ENCODE data around the gene DACH1.

The DACH1 gene

DNA sequence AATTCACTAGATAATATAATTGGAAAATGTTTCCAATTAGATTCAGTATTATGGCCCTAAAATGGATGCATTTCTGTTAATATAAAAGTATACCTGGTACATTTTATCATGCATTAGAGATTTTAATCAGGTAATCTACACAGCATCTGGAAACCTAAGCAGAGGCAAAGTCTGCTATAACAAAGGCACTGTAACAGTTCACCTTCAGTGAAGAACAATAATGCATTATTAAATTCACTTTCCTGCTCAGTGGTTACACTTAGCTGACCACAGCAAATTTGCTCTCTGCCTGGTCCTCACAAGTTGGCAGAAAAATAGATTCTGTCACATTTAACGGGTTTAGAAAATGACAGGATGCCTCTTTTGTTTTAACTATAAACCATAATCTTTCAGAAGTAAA, 326.9 kb downstream of the DACH1 start:
- DNase-seq: no peak

DNA sequence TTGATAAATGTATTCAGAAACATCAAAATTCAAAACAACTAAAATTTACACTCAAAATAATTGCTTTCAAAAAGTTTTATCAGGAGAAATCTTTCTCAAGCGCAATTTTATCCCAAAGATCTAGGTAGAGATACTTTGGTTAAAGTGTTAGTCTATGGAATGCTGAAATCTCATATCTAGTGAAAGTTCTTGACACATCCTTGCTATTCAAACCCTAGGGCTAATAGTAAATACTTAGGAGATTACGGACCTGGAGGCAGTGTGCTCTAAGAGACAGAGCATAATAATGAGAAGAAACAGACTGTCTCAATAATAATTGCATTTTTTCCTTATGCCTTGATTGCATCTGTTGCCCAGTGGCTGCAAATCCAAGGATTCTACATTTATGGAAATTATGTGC, 330.8 kb downstream of the DACH1 start:
- no peak for DNase-seq

- DNase-seq: peak; percentile 51
Measured at GRCh38 chr13:71524613-71525304, 342.2 kb downstream of the DACH1 start.

- no peak for DNase-seq
Measured at GRCh38 chr13:71524245-71524612, 342.8 kb downstream of the DACH1 start.

DNA sequence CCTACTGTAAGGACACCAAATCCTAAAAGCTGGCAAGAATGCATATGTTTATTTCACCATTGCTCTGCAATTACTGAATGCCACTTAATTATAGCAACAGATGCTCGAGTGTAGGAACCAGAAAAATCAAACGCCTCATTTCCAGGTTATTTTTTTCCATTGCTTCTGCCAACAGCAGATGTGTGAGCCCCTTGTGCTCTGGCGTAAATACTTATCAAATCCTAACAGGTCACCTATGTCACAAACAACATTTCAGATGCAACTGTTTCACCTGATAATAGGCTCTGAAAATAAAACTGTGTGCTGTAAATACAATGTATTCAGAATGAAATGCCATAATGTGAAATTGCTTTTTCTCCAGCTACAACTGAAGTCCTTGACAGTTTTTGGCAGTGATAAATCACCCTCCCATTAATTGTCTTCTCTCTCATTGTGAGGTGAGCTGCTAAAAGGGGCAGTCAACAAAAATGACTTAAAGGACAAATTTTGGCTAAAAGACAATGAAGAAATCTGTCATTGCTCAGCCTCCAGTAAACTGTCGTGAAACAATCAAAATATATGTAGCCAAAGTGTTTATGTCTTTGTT, 344.0 kb downstream of the DACH1 start:
- DNase-seq: peak; percentile 39

DNA sequence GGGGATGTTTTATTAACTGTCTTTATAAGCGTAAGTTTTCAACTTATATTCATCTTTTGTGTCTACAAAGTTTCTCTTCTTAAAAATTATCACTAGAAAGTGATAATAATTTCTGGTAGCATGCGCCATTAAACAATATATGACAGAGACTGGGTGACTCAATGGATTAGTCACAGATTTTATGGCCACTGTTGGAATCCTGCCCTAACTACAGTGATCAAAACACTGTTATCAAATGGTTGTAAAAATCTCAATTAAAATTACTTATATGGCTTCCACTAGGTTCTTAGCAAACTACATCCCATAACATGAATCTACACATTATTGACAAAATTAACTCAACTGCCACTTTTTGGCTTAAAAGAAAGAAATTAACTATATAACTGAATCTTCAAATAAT, 350.0 kb downstream of the DACH1 start:
- no peak for DNase-seq

GRCh38 chr13:71516521-71516920, 350.5 kb downstream of the DACH1 start:
- DNase-seq: no peak

DNA sequence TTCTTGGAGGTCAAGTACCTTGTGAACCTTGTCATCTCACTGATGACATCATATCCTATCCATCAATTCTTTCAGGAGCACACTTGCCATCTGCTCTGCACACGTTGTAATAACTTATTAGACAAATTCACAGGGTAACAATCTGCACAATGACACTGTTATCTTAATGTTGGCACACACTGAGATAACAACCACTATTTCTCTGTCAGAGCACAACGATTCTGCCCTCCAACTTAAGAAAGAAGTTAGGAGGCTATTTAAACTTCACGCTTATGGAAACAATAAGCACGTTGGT, 351.3 kb downstream of the DACH1 start:
- no peak for DNase-seq

DNA sequence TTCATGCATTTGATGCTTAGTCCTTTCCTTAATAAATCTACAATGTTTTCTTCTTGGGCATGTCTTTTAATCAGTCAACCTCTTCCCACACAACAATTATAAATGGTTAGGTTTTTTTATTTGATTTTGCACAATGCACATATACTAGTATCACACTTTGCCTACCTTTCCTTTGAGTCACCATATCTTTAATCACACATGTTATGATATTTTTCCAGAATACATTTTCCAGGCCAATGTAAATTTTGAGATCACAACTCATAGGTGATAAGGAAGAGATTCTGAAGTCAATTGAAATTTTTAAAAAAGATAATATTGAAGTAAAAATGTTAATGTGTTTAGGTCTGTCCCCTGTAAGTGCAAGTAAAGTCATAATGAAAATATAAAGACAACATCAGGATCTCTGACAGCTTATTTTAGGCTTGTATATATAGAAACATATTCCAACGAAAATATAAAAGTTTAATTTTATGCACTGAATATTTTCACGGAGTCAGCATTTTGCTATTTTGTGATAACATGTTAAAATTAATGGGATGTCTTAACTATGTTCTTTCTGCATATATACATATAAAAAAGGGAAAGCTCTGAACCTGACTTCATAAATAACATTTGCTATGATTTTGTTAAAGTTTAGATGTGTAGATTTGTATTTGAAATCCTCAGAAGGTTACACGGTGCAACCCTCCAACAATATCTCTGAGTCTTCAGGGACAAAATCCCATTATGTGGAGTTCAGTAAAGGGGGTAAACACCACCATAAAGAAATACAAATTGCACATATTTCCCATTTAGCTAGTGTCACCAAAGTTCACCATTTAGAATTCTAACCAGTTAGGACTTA, 351.9 kb downstream of the DACH1 start:
- no peak for DNase-seq

GRCh38 chr13:71513411-71514033, 353.5 kb downstream of the DACH1 start:
- peak; percentile 59 for DNase-seq

DNA sequence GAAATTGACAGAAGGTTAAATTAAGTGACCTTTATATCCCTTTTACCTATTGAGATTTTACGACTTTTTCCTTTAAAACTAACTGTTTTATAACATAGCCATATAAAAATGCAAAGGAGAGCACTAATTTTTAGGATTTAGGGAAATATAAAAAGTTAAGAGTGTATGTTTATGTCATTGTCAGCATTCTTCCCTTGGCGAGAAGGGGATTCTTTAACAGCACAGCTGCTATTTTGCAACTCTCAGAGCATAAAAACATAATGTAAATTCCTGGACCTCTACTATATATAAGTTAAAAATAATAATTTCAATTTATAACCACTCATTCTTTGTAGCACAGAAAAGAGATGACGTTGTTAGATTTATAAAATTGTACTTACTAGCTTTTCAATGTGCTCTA, 363.2 kb downstream of the DACH1 start:
- no peak for DNase-seq

- DNase-seq: no peak
Measured at GRCh38 chr13:71499944-71500514, 367.0 kb downstream of the DACH1 start.

GRCh38 chr13:71499235-71499634, 367.8 kb downstream of the DACH1 start:
- DNase-seq: no peak

- DNase-seq: no peak
Measured at GRCh38 chr13:71493189-71493588, 373.8 kb downstream of the DACH1 start.

- DNase-seq: no peak
Measured at GRCh38 chr13:71492346-71492871, 374.6 kb downstream of the DACH1 start.

GRCh38 chr13:71491010-71491409, 376.0 kb downstream of the DACH1 start:
- DNase-seq: no peak

- no peak for DNase-seq
Measured at GRCh38 chr13:71489041-71489440, 378.0 kb downstream of the DACH1 start.

DNA sequence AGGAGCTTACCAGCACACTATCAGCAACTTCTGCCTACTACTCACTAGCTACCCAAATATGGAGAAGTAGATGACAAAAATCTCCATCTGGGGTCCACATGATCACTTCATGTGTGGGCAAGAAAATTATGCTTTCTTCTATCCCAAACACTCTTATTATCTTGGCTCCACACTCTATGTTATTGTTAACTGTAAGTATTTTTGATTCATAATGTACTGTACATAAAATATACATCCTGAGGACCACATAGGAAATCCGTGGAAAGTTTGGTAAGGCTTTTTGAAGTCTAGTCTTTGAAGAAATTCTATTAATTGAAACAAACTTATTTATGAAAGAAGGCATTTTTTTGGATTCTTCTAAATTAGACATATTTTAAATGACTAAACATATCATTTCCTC, 378.8 kb downstream of the DACH1 start:
- no peak for DNase-seq

GRCh38 chr13:71485913-71486312, 381.1 kb downstream of the DACH1 start:
- DNase-seq: no peak

DNA sequence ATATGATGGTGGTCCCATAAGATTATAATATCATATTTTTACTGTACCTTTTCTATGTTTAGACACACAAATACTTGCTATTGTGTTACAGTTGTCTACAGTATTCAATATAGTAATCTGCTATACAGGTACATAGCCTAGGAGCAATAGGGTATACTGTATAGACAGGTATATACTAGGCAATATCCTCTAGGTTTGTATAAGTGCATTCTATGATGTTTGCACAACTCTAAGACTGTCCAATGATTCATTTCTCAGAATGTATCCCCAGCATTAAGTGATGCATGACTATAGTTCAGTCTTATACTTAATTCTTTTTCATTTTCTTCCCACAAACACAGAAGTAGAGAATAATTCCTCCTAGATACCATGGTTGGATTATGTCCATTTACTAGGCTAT, 383.3 kb downstream of the DACH1 start:
- no peak for DNase-seq

DNA sequence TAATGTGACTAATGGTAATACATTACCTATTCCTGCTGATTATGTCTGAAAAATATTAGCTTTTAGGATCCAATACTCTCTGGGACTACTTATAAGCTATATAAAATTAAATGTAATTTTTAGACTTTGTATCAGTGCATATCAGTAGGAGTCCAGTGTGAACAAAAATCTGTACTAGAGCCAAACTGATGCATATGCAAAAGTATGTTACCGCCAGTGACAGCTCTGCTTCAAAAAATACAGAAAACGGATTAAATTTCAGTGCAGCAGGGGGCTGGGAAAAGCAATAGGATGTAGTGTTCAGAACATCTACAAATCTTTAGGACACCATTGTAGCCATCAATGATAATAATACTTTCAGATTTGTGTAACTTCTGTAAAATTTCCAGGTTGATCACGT, 385.5 kb downstream of the DACH1 start:
- no peak for DNase-seq

GRCh38 chr13:71481046-71481445, 386.0 kb downstream of the DACH1 start:
- no peak for DNase-seq

DNA sequence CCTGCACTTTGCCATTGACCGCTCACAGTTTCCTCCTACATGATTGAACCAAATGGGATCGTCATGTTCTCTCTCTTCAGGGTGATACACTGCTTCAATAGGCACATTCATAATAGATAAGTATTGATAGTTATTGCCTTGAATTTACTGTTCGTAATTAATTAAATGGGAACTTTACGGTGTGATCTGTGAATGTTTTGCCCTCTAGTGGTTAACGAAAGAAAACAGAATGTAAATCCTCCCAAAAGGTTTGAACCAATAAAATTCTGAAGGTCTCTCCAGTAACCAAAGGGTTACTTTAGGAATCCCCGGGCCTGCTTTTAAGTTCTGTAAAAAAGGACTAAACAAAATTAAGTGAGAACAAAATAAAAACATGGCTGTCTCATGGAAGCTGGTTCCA, 389.3 kb downstream of the DACH1 start:
- DNase-seq: no peak

Data from NCI-H748 treated with DMSO at 0.1 percent for 48 hours (cell line).